Measurements from ENCODE around the gene LSM14A. TPM values are rescaled to one million over a fixed set of nuclear protein-coding genes. Genes with fewer than 3 reads are reported as not detected.
A peak's percentile ranks its signal among the peaks of the same experiment; 100 is the strongest.

Gene LSM14A
- total and polyA plus RNA-seq, 2 of the 8 experiments (the other 6 are each of a cell fraction or from before 2014, with no cell fraction given), result 117 to 195 TPM

GRCh38 chr19:34237283-34237682 lies 65.0 kb downstream of the LSM14A start:
- Histone ChIP-seq H2BK5ac (ENCODE audit: low read depth, low read length) (no peak overlapping the region), H2AFZ (ENCODE audit: low read length) (no peak overlapping the region), H2BK120ac (replicated peaks; ENCODE audit: low read depth, low read length) (no peak overlapping the region), H3K18ac (ENCODE audit: extremely low read depth, low read length) (no peak overlapping the region), H3K56ac (replicated peaks; ENCODE audit: insufficient read length, low read depth, low read length) (no peak overlapping the region), H3K23me2 (ENCODE audit: low read depth, low read length) (no peaks in the 10 kb centered on the region), H3K4me1 (replicated peaks in 1 of 4; ENCODE audit: control insufficient read depth in 3 of 4, insufficient read depth in 4 of 4, low read length in 3 of 4) (peaks cover 0 to 4% (median 2%) of the 10 kb centered on the region in 4 experiments; a peak in 2 of 7 replicates), H4K91ac (replicated peaks; ENCODE audit: insufficient read length, low read length) (no peak overlapping the region), H3K14ac (ENCODE audit: insufficient read length) (no peak overlapping the region), H2BK20ac (ENCODE audit: low read length) (no peak overlapping the region), H3K27me3 (replicated peaks in 1 of 4; ENCODE audit: control insufficient read depth in 3 of 4, extremely low read depth in 1 of 4, insufficient read depth in 3 of 4, low read length in 3 of 4) (no peaks in the 10 kb centered on the region), H3K4ac (replicated peaks; ENCODE audit: insufficient read length, low read depth, low read length) (no peak overlapping the region), H2AK5ac (ENCODE audit: low read depth, low read length) (no peak overlapping the region), H4K8ac (ENCODE audit: extremely low read depth, insufficient read depth, low read length) (no peak overlapping the region), H3K79me1 (ENCODE audit: low read depth, low read length) (no peaks in the 10 kb centered on the region), H2BK12ac (ENCODE audit: low read depth, low read length) (no peak overlapping the region), H4K20me1 (replicated peaks in 1 of 2; ENCODE audit: control insufficient read depth in 1 of 2, insufficient read depth in 2 of 2, low read length in 2 of 2) (no peaks in the 10 kb centered on the region), H3K23ac (ENCODE audit: insufficient read length) (no peak overlapping the region), H4K5ac (ENCODE audit: insufficient read length, low read depth, low read length) (no peak overlapping the region), H3K9me3 (ENCODE audit: insufficient read depth in 2 of 2, low read depth in 1 of 2, low read length in 1 of 2) (no peaks in the 10 kb centered on the region), H3K79me2 (ENCODE audit: control insufficient read depth in 1 of 2, insufficient read depth in 2 of 2, low read length in 2 of 2) (no peaks in the 10 kb centered on the region), H2BK15ac (ENCODE audit: low read length) (no peak overlapping the region), H3K36me3 (ENCODE audit: control insufficient read depth in 2 of 4, insufficient read depth in 4 of 4, low read length in 3 of 4) (no peaks in the 10 kb centered on the region), H3K27ac (ENCODE audit: low read depth, low read length) (no peak overlapping the region), H3K4me3 (ENCODE audit: extremely low read depth in 1 of 4, insufficient read depth in 2 of 4, low read depth in 3 of 4, low read length in 4 of 4) (no peak overlapping the region), H3K4me2 (ENCODE audit: insufficient read depth in 1 of 2, low read depth in 2 of 2, low read length in 2 of 2) (no peak overlapping the region), H3K9ac (replicated peaks in 1 of 4; ENCODE audit: extremely low read depth in 1 of 4, low read depth in 3 of 4, low read length in 3 of 4) (no peak overlapping the region)
- POLR2A ChIA-PET (ENCODE audit: partially characterized antibody), result interaction anchor here (1.1 to 1.6 kb wide), 5 partner anchors 10 to 66 kb away, joined by 3 to 4 read pairs (median 3); no protein-coding TSS in a partner anchor
- WGBS, 2 experiments (ENCODE audit: extremely low coverage in 1 of 2, insufficient coverage in 1 of 2, insufficient read length in 1 of 2, insufficient replicate concordance in 2 of 2, low coverage in 1 of 2, low lambda C conversion rate in 2 of 2, missing lambda C conversion rate in 1 of 2), result 57% methylated on average over 3 of the region's 3 CpGs; no CpG with 5 or more reads in 1 of the 2 experiments
- CTCF ChIA-PET (ENCODE audit: partially characterized antibody), result interaction anchor here (0.6 to 1.8 kb wide), 5 partner anchors 12 to 109 kb away, joined by 3 to 10 read pairs (median 4); no protein-coding TSS in a partner anchor
- FAIRE-seq, result no peak
- no peak for DNase-seq (ENCODE audit: low read depth in 1 of 2, low spot score in 2 of 2)
- TF ChIP-seq ATF3 (IDR thresholded peaks at IDR 0.05; ENCODE audit: insufficient read depth, low read depth, low read length) (no peak), JUND (IDR thresholded peaks at IDR 0.05; ENCODE audit: low read length) (peak; percentile 87), PHF8 (conservative IDR thresholded peaks at IDR 0.05; ENCODE audit: low read depth, low read length) (no peak), HDAC2 (IDR thresholded peaks at IDR 0.05; ENCODE audit: borderline replicate concordance in 1 of 2, low read depth in 2 of 2, low read length in 2 of 2) (no peak), CHD2 (IDR thresholded peaks at IDR 0.05; ENCODE audit: low read length) (no peak), SIX5 (IDR thresholded peaks at IDR 0.05; ENCODE audit: low read depth, low read length) (no peak), SUZ12 (IDR thresholded peaks at IDR 0.05; ENCODE audit: low read length) (no peak), JUN (IDR thresholded peaks at IDR 0.05; ENCODE audit: low read depth, low read length) (0 out of 2 replicates have a peak, but pooled peaks have one; percentile 26), MAX (IDR thresholded peaks at IDR 0.05) (no peak)
